Measurements from ENCODE around the gene ZMIZ1.

DNA sequence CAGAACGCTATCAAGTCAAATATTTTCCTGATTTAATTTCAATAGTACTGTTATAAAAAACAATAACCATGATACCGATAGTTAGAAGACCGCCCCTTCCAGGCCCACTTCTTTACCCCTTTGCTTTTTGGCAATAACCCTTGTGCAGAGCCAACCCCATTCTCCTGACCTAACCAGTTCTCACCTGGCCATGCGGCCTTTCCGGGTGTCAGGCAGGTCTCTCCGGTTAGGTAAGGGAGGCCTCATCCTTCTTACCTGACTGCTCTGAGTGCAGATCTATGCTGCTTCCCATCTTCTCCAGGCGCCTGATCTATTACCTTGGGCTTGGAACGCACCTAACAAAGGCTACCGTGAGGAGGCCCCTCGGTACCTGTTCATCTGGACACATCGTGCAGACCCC, 26.6 kb downstream of the ZMIZ1 start:
- TF ChIP-seq, protein P1, sequence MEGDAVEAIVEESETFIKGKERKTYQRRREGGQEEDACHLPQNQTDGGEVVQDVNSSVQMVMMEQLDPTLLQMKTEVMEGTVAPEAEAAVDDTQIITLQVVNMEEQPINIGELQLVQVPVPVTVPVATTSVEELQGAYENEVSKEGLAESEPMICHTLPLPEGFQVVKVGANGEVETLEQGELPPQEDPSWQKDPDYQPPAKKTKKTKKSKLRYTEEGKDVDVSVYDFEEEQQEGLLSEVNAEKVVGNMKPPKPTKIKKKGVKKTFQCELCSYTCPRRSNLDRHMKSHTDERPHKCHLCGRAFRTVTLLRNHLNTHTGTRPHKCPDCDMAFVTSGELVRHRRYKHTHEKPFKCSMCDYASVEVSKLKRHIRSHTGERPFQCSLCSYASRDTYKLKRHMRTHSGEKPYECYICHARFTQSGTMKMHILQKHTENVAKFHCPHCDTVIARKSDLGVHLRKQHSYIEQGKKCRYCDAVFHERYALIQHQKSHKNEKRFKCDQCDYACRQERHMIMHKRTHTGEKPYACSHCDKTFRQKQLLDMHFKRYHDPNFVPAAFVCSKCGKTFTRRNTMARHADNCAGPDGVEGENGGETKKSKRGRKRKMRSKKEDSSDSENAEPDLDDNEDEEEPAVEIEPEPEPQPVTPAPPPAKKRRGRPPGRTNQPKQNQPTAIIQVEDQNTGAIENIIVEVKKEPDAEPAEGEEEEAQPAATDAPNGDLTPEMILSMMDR (conservative IDR thresholded peaks at IDR 0.05): no peak
- TF ChIP-seq ZFX (IDR thresholded peaks at IDR 0.05): 0 out of 2 replicates have a peak, but pooled peaks have one; percentile 42
